Keratinocyte (primary cell): ENCODE measurements around the gene MCTP2. TPM values are rescaled to one million over a fixed set of nuclear protein-coding genes. Genes with fewer than 3 reads are reported as not detected.
"Not testable (repeated sequence)": the region's sequence is repeated elsewhere in the genome, so short reads cannot be mapped to it uniquely, and the experiment has no call there.

ENCODE experiments used
- DNase-seq: peaks from one replicate; pipeline ENCODE4 v3.0.0-alpha.2; 2011; ENCODE audit warnings: low read depth, missing footprints, low spot score
- FAIRE-seq: peaks from 2 replicates; lab custom pipeline; 2011; peaks lifted over from hg19 to GRCh38; lab: Jason Lieb, UNC
- H2AFZ ChIP-seq: 2 replicates; pipeline ENCODE4 v1.6.0; 2012; ENCODE audit warnings: low read length, control low read depth, inconsistent platforms; ENCODE audit not compliant: control insufficient read depth
- H3K27ac ChIP-seq: 2 replicates; pipeline ENCODE4 v1.5.1; 2011; ENCODE audit warnings: low read length; ENCODE audit not compliant: control insufficient read depth, insufficient read depth
- H3K27me3 ChIP-seq: 3 replicates; pipeline ENCODE4 v1.6.0; 2011; ENCODE audit warnings: low read length; ENCODE audit not compliant: control insufficient read depth, insufficient read depth; ENCODE audit errors: extremely low read depth
- H3K36me3 ChIP-seq, 2 experiments: 2 replicates in 1 of 2; 3 replicates in 1 of 2; pipeline ENCODE4 v1.5.1; 2011; ENCODE audit warnings: low read length in 2 of 2, mild to moderate bottlenecking in 1 of 2; ENCODE audit not compliant: control insufficient read depth in 2 of 2, insufficient read depth in 2 of 2; ENCODE audit errors: extremely low read depth in 1 of 2
- H3K4me1 ChIP-seq: 3 replicates; pipeline ENCODE4 v1.5.1; 2011; ENCODE audit warnings: low read length; ENCODE audit not compliant: control insufficient read depth, insufficient read depth; ENCODE audit errors: extremely low read depth
- H3K4me2 ChIP-seq: 3 replicates; pipeline ENCODE4 v1.6.0; 2011; ENCODE audit warnings: low read depth, low read length; ENCODE audit not compliant: control insufficient read depth, insufficient read depth; ENCODE audit errors: extremely low read depth
- H3K4me3 ChIP-seq, 3 experiments: fragments of 200-600 bp in 1 of 3; sonication (generic) in 1 of 3; 2 replicates in 2 of 3; 3 replicates in 1 of 3; pipeline ENCODE4 v1.5.1; 2011 to 2016; ENCODE audit warnings: low read length in 3 of 3, mild to moderate bottlenecking in 3 of 3, control low read depth in 2 of 3, inconsistent platforms in 1 of 3, low read depth in 1 of 3, mixed read lengths in 1 of 3, mixed run types in 1 of 3, moderate library complexity in 1 of 3; ENCODE audit not compliant: control insufficient read depth in 2 of 3, insufficient read depth in 2 of 3; ENCODE audit errors: extremely low read depth in 1 of 3
- H3K79me2 ChIP-seq: 2 replicates; pipeline ENCODE4 v1.6.0; 2012; ENCODE audit warnings: low read length; ENCODE audit not compliant: control insufficient read depth, insufficient read depth
- H3K9ac ChIP-seq: 3 replicates; pipeline ENCODE4 v1.6.0; 2011; ENCODE audit warnings: low read length; ENCODE audit not compliant: control insufficient read depth, insufficient read depth; ENCODE audit errors: extremely low read depth
- H3K9me1 ChIP-seq: 3 replicates; pipeline ENCODE4 v1.6.0; 2011; ENCODE audit warnings: low read length; ENCODE audit not compliant: control insufficient read depth, insufficient read depth; ENCODE audit errors: extremely low read depth
- H3K9me3 ChIP-seq: 2 replicates; pipeline ENCODE4 v1.5.1; 2012; ENCODE audit warnings: low read depth, low read length; ENCODE audit not compliant: control insufficient read depth
- H4K20me1 ChIP-seq: 3 replicates; pipeline ENCODE4 v1.6.0; 2011; ENCODE audit warnings: low read length; ENCODE audit not compliant: control insufficient read depth, insufficient read depth; ENCODE audit errors: extremely low read depth
- EZH2 ChIP-seq: IDR thresholded peaks from one replicate; pipeline ENCODE4 v1.6.1; 2012; ENCODE audit warnings: inconsistent platforms, mild to moderate bottlenecking, low read length, moderate library complexity
- dilution Hi-C: fragments of 300-500 bp; cut with MboI; formaldehyde crosslinking; loops from one replicate; pipeline ENCODE4 v1.7.0; 2020; ENCODE audit warnings: low sequenced_read_pairs; ENCODE audit not compliant: extremely low pct_ligation_motif_present
- polyA plus RNA-seq, 5 experiments: library from polyadenylated mRNA; depleted of rRNA in 3 of 5; stranded (reverse) in 3 of 5; stranded (forward) in 1 of 5; unstranded in 1 of 5; fragments of >200 nt; gene quantifications; 1 replicate in 1 of 5; 2 replicates in 3 of 5; 3 replicates in 1 of 5; pipeline versions ENCODE4 v1.2.1 to v1.2.3, GENCODE V29; 2011 to 2012; ENCODE audit warnings: missing spikeins in 2 of 5, low read depth in 1 of 5, low replicate concordance in 1 of 5
- TF ChIP-seq, protein P1 (sequence below), 3 experiments: IDR thresholded peaks in 1 of 3; conservative IDR thresholded peaks in 1 of 3; optimal IDR thresholded peaks in 1 of 3; 2 replicates in 2 of 3; 3 replicates in 1 of 3; pipeline versions ENCODE3 to v1.5.1; 2011; ENCODE audit warnings: low read length in 3 of 3, mild to moderate bottlenecking in 3 of 3, moderate library complexity in 2 of 3, control low read depth in 1 of 3, inconsistent platforms in 1 of 3; ENCODE audit not compliant: insufficient read depth in 2 of 3; ENCODE audit errors: extremely low read depth in 1 of 3

The MCTP2 gene
- polyA plus RNA-seq, 1 donor (not counting 4 experiments of a cell fraction or from before 2014, with no cell fraction given): 22.0 TPM

DNA sequence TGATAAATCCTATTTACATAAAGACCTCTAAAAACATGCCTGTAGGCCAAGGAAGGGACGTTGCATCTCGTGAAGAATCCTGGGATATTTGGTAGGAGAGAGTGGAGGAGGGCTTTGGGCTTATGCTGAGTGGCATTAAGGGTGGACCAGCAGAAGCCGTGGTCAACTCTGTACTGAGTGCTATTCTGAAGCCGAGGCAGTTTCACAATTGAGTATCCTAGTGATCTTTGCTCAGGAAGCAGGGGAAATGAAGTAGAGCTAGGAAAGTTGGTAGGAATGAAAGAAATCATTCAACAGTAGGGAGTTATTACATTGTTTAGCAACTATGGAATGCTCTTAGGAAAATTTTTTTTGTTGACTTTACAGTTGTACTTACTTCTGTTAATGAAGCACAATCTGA lies 24.2 kb downstream of the MCTP2 start:
- no peak overlapping the region for H3K27ac ChIP-seq
- peak; percentile 17 for FAIRE-seq
- H3K36me3 ChIP-seq: no peaks in the 10 kb centered on the region
- no peak overlapping the region for H3K9ac ChIP-seq
- no peak overlapping the region for H2AFZ ChIP-seq
- no peak for DNase-seq
- no peaks in the 10 kb centered on the region for H3K9me1 ChIP-seq
- H3K79me2 ChIP-seq: peaks cover 33% of the 10 kb centered on the region
- TF ChIP-seq, protein P1, sequence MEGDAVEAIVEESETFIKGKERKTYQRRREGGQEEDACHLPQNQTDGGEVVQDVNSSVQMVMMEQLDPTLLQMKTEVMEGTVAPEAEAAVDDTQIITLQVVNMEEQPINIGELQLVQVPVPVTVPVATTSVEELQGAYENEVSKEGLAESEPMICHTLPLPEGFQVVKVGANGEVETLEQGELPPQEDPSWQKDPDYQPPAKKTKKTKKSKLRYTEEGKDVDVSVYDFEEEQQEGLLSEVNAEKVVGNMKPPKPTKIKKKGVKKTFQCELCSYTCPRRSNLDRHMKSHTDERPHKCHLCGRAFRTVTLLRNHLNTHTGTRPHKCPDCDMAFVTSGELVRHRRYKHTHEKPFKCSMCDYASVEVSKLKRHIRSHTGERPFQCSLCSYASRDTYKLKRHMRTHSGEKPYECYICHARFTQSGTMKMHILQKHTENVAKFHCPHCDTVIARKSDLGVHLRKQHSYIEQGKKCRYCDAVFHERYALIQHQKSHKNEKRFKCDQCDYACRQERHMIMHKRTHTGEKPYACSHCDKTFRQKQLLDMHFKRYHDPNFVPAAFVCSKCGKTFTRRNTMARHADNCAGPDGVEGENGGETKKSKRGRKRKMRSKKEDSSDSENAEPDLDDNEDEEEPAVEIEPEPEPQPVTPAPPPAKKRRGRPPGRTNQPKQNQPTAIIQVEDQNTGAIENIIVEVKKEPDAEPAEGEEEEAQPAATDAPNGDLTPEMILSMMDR (optimal IDR thresholded peaks at IDR 0.05 in 1 of 3, IDR thresholded peaks at IDR 0.05 in 1 of 3, conservative IDR thresholded peaks at IDR 0.05 in 1 of 3; ENCODE audit: extremely low read depth in 1 of 3, insufficient read depth in 2 of 3, low read length in 3 of 3): no peak
- no peak for TF ChIP-seq EZH2
- H3K9me3 ChIP-seq: no peaks in the 10 kb centered on the region
- peaks cover 4% of the 10 kb centered on the region for H3K4me1 ChIP-seq
- no peak overlapping the region for H3K4me2 ChIP-seq
- no peak overlapping the region for H3K4me3 ChIP-seq
- dilution Hi-C loops: no loop called here
- no peaks in the 10 kb centered on the region for H3K27me3 ChIP-seq
- H4K20me1 ChIP-seq: no peaks in the 10 kb centered on the region

DNA sequence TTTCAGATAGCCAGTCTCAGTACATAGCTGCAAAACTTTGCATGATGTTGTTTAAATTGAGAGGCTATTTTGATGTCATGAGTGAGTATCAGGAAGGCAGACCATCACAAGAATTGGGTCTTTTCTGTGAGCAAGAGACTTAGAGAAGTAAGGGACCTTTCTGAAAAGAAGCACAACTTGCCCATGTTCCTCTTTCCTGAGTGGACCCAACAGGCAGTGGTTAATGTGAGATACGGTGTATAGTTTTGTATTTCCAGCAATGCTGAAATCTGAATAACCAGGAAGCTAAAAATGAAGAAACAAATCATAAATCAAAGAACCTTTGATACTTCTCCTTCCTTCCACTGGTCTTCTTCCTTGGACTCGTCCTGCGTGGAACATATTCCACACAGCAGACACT lies 25.1 kb downstream of the MCTP2 start:
- H3K9me3 ChIP-seq: no peaks in the 10 kb centered on the region
- H4K20me1 ChIP-seq: no peaks in the 10 kb centered on the region

DNA sequence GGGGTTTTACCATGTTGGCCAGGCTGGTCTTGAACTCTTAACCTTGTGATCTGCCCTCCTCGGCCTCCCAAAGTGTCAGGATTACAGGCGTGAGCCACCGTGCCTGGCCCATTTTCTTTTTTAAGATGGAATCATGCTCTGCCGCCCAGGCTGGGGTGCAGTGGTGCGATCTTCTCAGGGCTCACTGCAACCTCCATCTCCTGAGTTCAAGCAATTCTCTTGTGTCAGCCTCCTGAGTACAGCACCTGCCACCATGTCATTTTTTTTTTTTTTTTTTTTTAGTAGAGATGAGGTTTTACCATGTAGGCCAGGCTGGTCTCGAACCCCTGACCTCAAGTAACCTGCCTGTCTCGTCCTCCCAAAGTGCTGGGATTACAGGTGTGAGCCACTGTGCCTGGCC lies 26.4 kb downstream of the MCTP2 start:
- H3K9ac ChIP-seq, dilution Hi-C loops, H3K4me2 ChIP-seq, H3K9me1 ChIP-seq, H4K20me1 ChIP-seq, H3K4me1 ChIP-seq, H3K27ac ChIP-seq, DNase-seq, H2AFZ ChIP-seq, H3K9me3 ChIP-seq, H3K4me3 ChIP-seq, H3K36me3 ChIP-seq, FAIRE-seq, H3K27me3 ChIP-seq: not testable (repeated sequence)
- H3K79me2 ChIP-seq: peaks cover 32% of the 10 kb centered on the region

More for the DNA sequence above, 25.1 kb downstream of the MCTP2 start:
- Histone ChIP-seq H3K79me2 (peaks cover 41% of the 10 kb centered on the region), H3K4me2 (no peak overlapping the region), H3K4me3 (no peak overlapping the region), H3K27ac (no peak overlapping the region), H3K9ac (no peak overlapping the region), H3K36me3 (no peaks in the 10 kb centered on the region), H3K9me1 (no peaks in the 10 kb centered on the region), H2AFZ (no peak overlapping the region), H3K4me1 (peaks cover 4% of the 10 kb centered on the region), H3K27me3 (no peaks in the 10 kb centered on the region)
- TF ChIP-seq, protein P1 (optimal IDR thresholded peaks at IDR 0.05 in 1 of 3, IDR thresholded peaks at IDR 0.05 in 1 of 3, conservative IDR thresholded peaks at IDR 0.05 in 1 of 3; ENCODE audit: extremely low read depth in 1 of 3, insufficient read depth in 2 of 3, low read length in 3 of 3): no peak
- TF ChIP-seq EZH2: no peak
- FAIRE-seq (no peak), DNase-seq (no peak)
- dilution Hi-C loops: no loop called here
